ENCODE data around the gene CHI3L2.

CHI3L2 gene

DNA sequence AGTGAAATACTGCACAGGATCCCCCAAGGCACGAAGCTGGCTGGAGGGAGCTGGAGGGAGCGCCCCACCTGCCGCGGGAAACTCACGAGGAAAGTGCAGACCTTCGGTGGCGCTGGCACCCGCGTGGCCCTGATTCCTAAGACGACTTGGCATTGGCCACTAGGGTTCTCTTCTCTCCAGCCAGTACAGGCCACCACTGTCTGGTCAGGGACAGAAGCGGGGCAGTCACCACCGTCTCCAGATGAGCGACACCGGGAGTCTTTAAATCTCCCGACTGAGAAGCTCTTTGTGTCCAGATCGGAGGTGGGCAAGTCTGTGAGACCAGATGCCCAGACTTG is 43.9 kb downstream of the CHI3L2 start:
- Histone ChIP-seq H3K4me2 (ENCODE audit: low read depth, low read length) (no peak overlapping the region), H3K9ac (ENCODE audit: low read length) (no peak overlapping the region), H3K9me3 (replicated peaks; ENCODE audit: insufficient read depth, low read length) (no peaks in the 10 kb centered on the region), H3K4me3 (ENCODE audit: low read length) (no peak overlapping the region), H2AFZ (ENCODE audit: low read length) (no peak overlapping the region), H3K27ac (ENCODE audit: low read length) (no peak overlapping the region), H3K36me3 (replicated peaks; ENCODE audit: insufficient read depth, low read length) (no peaks in the 10 kb centered on the region), H3K4me1 (ENCODE audit: low read length) (no peaks in the 10 kb centered on the region), H3K27me3 (replicated peaks; ENCODE audit: insufficient read depth, low read length) (no peaks in the 10 kb centered on the region), H3K79me2 (ENCODE audit: low read length) (no peaks in the 10 kb centered on the region), H3F3A (ENCODE audit: insufficient read depth, low read length) (no peaks in the 10 kb centered on the region), H4K20me1 (ENCODE audit: insufficient read depth, low read length) (no peaks in the 10 kb centered on the region), H3K9me2 (replicated peaks; ENCODE audit: insufficient read depth, low read length) (no peaks in the 10 kb centered on the region)
- no peak for DNase-seq
- no peak for TF ChIP-seq EZH2phosphoT487 (IDR thresholded peaks at IDR 0.05; ENCODE audit: low read length)
- TF ChIP-seq EZH2 (optimal IDR thresholded peaks at IDR 0.05; ENCODE audit: low read depth, low read length): no peak
- no peak for TF ChIP-seq CTCF (IDR thresholded peaks at IDR 0.05; ENCODE audit: low read length)

- Histone ChIP-seq H3K4me3 (ENCODE audit: low read length) (no peak overlapping the region), H3K9me2 (replicated peaks; ENCODE audit: insufficient read depth, low read length) (no peaks in the 10 kb centered on the region), H3K4me1 (ENCODE audit: low read length) (no peaks in the 10 kb centered on the region), H3K9me3 (replicated peaks; ENCODE audit: insufficient read depth, low read length) (no peaks in the 10 kb centered on the region), H2AFZ (ENCODE audit: low read length) (no peak overlapping the region), H3F3A (ENCODE audit: insufficient read depth, low read length) (no peaks in the 10 kb centered on the region), H3K79me2 (ENCODE audit: low read length) (no peaks in the 10 kb centered on the region), H3K27ac (ENCODE audit: low read length) (no peak overlapping the region), H3K27me3 (replicated peaks; ENCODE audit: insufficient read depth, low read length) (no peaks in the 10 kb centered on the region), H3K4me2 (ENCODE audit: low read depth, low read length) (no peak overlapping the region), H4K20me1 (ENCODE audit: insufficient read depth, low read length) (no peaks in the 10 kb centered on the region), H3K9ac (ENCODE audit: low read length) (no peak overlapping the region), H3K36me3 (replicated peaks; ENCODE audit: insufficient read depth, low read length) (no peaks in the 10 kb centered on the region)
- no peak for TF ChIP-seq CTCF (IDR thresholded peaks at IDR 0.05; ENCODE audit: low read length)
- no peak for TF ChIP-seq EZH2 (optimal IDR thresholded peaks at IDR 0.05; ENCODE audit: low read depth, low read length)
- no peak for TF ChIP-seq EZH2phosphoT487 (IDR thresholded peaks at IDR 0.05; ENCODE audit: low read length)
- no peak for DNase-seq
These were observed 44.6 kb downstream of the CHI3L2 start for GRCh38 chr1:111272081-111272480.

DNA sequence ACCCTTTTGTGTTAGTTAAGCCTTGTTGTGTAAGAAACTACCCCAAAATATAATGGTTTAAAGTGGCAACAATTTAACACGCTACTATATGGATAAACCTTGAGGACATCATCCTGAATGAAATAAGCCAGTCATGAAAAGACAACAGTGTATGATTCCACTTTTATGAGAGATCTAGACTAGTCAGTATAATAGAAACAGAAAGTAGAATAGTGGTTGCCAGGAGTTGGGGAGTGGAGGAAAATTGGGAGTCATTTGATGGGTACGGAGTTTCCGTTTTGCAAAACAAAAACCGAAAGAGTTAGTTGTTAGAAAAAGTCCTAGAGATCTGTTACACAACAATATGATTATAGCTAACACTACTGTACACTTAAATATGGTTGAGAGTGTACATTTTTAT is 47.1 kb downstream of the CHI3L2 start:
- Histone ChIP-seq H3K4me1 (ENCODE audit: low read length) (no peaks in the 10 kb centered on the region), H3K9me2 (replicated peaks; ENCODE audit: insufficient read depth, low read length) (no peaks in the 10 kb centered on the region), H3F3A (ENCODE audit: insufficient read depth, low read length) (no peaks in the 10 kb centered on the region), H3K36me3 (replicated peaks; ENCODE audit: insufficient read depth, low read length) (no peaks in the 10 kb centered on the region), H3K27me3 (replicated peaks; ENCODE audit: insufficient read depth, low read length) (no peaks in the 10 kb centered on the region), H2AFZ (ENCODE audit: low read length) (no peak overlapping the region), H3K27ac (ENCODE audit: low read length) (no peak overlapping the region), H3K9me3 (replicated peaks; ENCODE audit: insufficient read depth, low read length) (no peaks in the 10 kb centered on the region), H3K4me2 (ENCODE audit: low read depth, low read length) (no peak overlapping the region), H3K4me3 (ENCODE audit: low read length) (no peak overlapping the region), H3K9ac (ENCODE audit: low read length) (no peak overlapping the region), H4K20me1 (ENCODE audit: insufficient read depth, low read length) (no peaks in the 10 kb centered on the region), H3K79me2 (ENCODE audit: low read length) (no peaks in the 10 kb centered on the region)
- TF ChIP-seq EZH2 (optimal IDR thresholded peaks at IDR 0.05; ENCODE audit: low read depth, low read length): no peak
- no peak for TF ChIP-seq EZH2phosphoT487 (IDR thresholded peaks at IDR 0.05; ENCODE audit: low read length)
- TF ChIP-seq CTCF (IDR thresholded peaks at IDR 0.05; ENCODE audit: low read length): no peak
- no peak for DNase-seq
